Neural cell (in vitro differentiated cells): ENCODE measurements around the gene LUM.

ENCODE experiments used
- EP300 ChIP-seq: fragments of 450-650 bp; conservative IDR thresholded peaks from 2 replicates; pipeline ENCODE4 v1.6.1; 2014; ENCODE audit warnings: antibody characterized with exemption, mild to moderate bottlenecking, moderate library complexity; ENCODE audit not compliant: poor library complexity, severe bottlenecking
- EZH2 ChIP-seq: fragments of 200-600, 300-800 bp; shearing (Covaris generic), sonication (generic); IDR thresholded peaks from 2 replicates; pipeline ENCODE4 v1.6.1; 2014; ENCODE audit warnings: antibody characterized with exemption, low read length, borderline replicate concordance, mild to moderate bottlenecking; ENCODE audit not compliant: insufficient read depth, poor library complexity, severe bottlenecking
- MXI1 ChIP-seq: fragments of 450-650 bp; conservative IDR thresholded peaks from 2 replicates; pipeline ENCODE4 v1.6.1; 2014; ENCODE audit warnings: antibody characterized with exemption, mild to moderate bottlenecking; ENCODE audit not compliant: poor library complexity, severe bottlenecking
- POLR2AphosphoS5 ChIP-seq: IDR thresholded peaks from 2 replicates; pipeline ENCODE4 v1.6.1; 2012
- RAD21 ChIP-seq: fragments of 450-650 bp; conservative IDR thresholded peaks from 2 replicates; pipeline ENCODE4 v1.6.1; 2014; ENCODE audit warnings: antibody characterized with exemption, mild to moderate bottlenecking, moderate library complexity
- SMC3 ChIP-seq: fragments of 450-650 bp; conservative IDR thresholded peaks from 2 replicates; pipeline ENCODE4 v1.6.1; 2014; ENCODE audit warnings: antibody characterized with exemption, mild to moderate bottlenecking, moderate library complexity; ENCODE audit not compliant: poor library complexity
- TAF1 ChIP-seq: IDR thresholded peaks from 2 replicates; pipeline ENCODE4 v1.6.1; 2012; ENCODE audit warnings: low read depth
- TF ChIP-seq, protein P1 (sequence below): IDR thresholded peaks from 2 replicates; pipeline ENCODE4 v1.6.1; 2012; ENCODE audit warnings: borderline replicate concordance
- TF ChIP-seq, protein P2 (sequence below): fragments of 450-650 bp; IDR thresholded peaks from 2 replicates; pipeline ENCODE4 v1.5.1; 2014; ENCODE audit warnings: antibody characterized with exemption, mild to moderate bottlenecking, moderate library complexity; ENCODE audit not compliant: poor library complexity, severe bottlenecking

DNA sequence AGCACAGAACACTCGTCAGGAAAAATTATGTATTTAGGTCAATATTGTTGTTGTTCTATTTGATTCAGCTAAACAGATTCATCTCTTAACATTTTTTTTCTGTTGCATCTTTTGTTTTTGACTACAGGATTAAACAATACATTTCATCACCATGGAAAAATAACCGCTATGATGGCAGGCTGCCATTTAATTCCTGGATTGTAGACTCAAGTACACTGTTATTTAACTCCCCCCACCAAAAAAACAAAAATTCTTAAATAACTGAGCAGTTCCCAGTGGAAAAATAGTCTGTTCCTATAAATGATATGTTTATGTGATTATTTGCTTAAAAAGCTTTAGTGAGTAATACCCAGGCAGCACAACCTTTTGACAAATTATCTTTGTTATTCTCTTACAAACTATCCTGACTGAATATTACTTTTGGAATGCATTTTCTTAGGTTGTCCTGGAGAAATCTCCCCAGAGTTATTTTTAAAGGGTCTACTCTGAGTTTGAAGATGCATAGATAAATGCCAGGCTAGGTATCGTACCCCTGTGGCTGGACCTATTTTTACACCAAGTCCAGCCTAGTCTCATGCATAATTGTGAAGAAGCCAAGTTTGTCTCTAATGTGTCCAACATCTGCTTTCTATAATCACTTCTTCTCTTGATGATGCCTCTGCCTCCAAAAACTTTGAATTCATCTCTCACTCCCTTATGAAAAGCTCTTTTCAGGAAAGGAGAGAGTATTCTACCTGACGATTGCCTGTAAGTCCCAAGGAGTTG, 57.2 kb downstream of the LUM start:
- TF ChIP-seq EZH2 (no peak), RAD21 (no peak), SMC3 (no peak), EP300 (no peak), TAF1 (no peak), POLR2AphosphoS5 (no peak), MXI1 (no peak)
- TF ChIP-seq, protein P1, sequence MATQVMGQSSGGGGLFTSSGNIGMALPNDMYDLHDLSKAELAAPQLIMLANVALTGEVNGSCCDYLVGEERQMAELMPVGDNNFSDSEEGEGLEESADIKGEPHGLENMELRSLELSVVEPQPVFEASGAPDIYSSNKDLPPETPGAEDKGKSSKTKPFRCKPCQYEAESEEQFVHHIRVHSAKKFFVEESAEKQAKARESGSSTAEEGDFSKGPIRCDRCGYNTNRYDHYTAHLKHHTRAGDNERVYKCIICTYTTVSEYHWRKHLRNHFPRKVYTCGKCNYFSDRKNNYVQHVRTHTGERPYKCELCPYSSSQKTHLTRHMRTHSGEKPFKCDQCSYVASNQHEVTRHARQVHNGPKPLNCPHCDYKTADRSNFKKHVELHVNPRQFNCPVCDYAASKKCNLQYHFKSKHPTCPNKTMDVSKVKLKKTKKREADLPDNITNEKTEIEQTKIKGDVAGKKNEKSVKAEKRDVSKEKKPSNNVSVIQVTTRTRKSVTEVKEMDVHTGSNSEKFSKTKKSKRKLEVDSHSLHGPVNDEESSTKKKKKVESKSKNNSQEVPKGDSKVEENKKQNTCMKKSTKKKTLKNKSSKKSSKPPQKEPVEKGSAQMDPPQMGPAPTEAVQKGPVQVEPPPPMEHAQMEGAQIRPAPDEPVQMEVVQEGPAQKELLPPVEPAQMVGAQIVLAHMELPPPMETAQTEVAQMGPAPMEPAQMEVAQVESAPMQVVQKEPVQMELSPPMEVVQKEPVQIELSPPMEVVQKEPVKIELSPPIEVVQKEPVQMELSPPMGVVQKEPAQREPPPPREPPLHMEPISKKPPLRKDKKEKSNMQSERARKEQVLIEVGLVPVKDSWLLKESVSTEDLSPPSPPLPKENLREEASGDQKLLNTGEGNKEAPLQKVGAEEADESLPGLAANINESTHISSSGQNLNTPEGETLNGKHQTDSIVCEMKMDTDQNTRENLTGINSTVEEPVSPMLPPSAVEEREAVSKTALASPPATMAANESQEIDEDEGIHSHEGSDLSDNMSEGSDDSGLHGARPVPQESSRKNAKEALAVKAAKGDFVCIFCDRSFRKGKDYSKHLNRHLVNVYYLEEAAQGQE: no peak
- TF ChIP-seq, protein P2, sequence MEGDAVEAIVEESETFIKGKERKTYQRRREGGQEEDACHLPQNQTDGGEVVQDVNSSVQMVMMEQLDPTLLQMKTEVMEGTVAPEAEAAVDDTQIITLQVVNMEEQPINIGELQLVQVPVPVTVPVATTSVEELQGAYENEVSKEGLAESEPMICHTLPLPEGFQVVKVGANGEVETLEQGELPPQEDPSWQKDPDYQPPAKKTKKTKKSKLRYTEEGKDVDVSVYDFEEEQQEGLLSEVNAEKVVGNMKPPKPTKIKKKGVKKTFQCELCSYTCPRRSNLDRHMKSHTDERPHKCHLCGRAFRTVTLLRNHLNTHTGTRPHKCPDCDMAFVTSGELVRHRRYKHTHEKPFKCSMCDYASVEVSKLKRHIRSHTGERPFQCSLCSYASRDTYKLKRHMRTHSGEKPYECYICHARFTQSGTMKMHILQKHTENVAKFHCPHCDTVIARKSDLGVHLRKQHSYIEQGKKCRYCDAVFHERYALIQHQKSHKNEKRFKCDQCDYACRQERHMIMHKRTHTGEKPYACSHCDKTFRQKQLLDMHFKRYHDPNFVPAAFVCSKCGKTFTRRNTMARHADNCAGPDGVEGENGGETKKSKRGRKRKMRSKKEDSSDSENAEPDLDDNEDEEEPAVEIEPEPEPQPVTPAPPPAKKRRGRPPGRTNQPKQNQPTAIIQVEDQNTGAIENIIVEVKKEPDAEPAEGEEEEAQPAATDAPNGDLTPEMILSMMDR: no peak
